Measurements from ENCODE around the gene DUSP8.
A peak's percentile ranks its signal among the peaks of the same experiment; 100 is the strongest.

The DUSP8 gene

GRCh38 chr11:1549338-1550330, 22.4 kb downstream of the DUSP8 start:
- DNase-seq (ENCODE audit: low read depth) = no peak

DNA sequence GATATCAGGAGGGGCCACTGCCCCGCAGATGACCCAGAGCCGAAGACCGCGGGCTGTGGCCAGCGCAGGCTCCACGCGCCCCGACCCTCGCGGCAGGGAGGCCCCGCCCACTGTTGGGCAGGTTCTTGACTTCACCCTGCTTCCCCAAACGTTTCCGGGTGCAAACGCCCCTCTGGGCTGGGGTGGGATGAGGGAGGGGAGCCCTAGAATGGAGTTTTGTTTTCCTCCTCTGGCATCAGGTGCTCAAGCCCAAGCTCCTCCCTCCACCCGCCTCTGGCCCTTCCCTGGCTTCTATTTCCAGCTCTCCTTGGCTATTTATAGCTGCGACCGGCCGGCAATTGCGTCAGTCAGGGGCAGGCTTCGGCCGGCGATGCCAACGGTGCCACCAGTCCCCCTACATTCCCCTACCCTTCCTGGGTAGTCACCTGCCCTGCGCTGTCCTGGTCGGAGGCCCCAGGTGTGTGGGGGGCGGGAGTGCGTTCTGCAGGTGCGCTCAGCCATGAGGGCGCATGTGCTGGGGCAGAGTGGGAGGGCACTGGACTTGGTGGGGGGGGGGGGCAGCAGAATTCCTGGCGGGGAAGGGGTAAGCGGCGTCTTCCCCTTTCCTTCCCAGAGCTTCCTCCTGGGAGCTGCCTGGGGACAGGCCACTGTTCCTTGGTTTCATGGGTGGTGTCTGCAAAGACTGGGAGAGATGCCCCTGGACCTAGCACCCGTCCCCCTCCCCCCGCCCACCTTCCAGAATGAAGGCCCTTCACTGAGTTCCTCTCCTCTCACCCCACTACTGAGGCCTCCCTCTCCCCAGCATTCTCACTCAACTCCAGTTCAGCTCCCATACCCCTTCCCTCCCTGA, 23.6 kb downstream of the DUSP8 start:
- DNase-seq (ENCODE audit: low read depth) = no peak

GRCh38 chr11:1547467-1548098, 24.5 kb downstream of the DUSP8 start:
- DNase-seq (ENCODE audit: low read depth) = no peak

GRCh38 chr11:1546536-1547466, 25.3 kb downstream of the DUSP8 start:
- DNase-seq (ENCODE audit: low read depth) = peak; percentile 25

DNA sequence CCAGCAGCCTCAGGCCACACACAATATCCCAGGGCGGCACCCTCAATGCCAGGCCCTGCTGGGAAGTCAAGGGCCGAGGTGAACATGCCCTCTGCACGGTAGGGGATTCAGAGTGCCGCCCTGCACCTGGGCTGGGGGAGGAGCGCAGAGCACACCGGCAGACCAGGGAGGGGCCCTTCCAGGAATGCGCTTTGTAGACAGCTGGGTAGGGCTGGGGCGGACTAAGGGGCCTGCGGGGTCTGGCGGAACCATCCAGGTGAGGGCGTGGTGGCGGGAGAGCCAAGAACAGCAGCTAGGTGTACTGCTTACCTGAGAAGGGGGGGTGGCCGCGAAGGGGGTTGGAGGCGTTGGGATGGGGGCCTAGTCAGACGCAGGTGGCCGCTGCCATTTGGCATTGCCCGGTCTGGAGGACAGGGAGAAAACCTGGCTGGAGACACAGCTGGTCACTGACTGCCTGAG, 26.0 kb downstream of the DUSP8 start:
- no peak for DNase-seq (ENCODE audit: low read depth)

- no peak for DNase-seq (ENCODE audit: low read depth)
Measured at GRCh38 chr11:1545432-1545831, 26.6 kb downstream of the DUSP8 start.

GRCh38 chr11:1544536-1544935, 27.5 kb downstream of the DUSP8 start:
- DNase-seq (ENCODE audit: low read depth) = no peak

DNA sequence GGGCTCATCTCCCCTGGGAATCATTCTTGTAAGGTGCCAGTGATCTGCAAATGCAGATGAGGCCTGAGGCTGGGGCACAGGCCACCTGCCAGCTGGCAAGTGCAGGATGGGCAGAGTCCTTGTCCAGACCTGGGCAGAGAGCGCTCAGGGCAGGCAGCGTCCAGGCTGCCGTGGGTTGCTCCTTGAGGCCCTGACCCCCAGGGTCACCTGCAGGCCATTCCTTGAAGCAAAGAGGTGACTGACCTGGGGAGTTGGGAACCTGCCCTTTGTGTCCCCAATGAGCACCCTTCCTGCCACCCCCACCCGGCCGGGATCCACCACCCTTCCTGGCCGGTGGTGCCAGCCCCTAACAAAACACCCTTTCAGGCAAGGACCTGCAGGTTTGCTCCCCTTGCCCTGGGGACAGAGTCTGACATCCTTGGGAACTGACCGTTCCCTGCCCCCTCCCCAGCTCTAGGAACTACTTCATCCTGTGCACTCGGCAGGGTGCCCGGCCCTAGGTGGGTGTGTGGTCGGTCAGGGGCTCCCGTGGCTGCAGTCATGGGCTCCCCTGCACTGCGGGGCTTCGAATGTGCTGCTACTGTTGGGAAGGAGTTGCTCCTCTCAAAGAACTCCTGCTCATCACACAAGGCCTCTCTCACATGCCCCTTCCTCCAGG, 28.3 kb downstream of the DUSP8 start:
- DNase-seq (ENCODE audit: low read depth) = no peak

- no peak for DNase-seq (ENCODE audit: low read depth)
Measured at GRCh38 chr11:1542267-1542666, 29.8 kb downstream of the DUSP8 start.

- DNase-seq (ENCODE audit: low read depth) = no peak
Measured at GRCh38 chr11:1541474-1542204, 30.4 kb downstream of the DUSP8 start.

DNA sequence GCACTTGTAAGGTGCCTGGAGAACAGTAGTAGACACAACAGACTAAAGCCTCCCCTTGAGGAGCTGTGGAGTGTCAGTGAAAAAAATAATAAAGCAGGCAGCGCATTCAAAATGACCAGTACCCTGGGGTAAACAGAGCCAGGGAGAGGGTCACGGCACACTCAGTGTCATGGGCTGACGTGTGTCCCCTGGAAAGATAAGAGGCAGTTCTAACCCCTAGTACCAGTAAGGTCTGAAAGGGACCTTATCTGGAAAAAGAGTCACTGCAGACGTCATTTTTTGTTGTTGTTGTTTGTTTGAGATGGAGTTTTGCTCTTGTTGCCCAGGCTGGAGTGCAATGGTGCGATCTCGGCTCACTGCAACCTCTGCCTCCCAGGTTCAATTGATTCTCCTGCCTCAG, 32.0 kb downstream of the DUSP8 start:
- DNase-seq (ENCODE audit: low read depth) = no peak

- DNase-seq (ENCODE audit: low read depth) = no peak
Measured at GRCh38 chr11:1538153-1538552, 33.9 kb downstream of the DUSP8 start.

DNA sequence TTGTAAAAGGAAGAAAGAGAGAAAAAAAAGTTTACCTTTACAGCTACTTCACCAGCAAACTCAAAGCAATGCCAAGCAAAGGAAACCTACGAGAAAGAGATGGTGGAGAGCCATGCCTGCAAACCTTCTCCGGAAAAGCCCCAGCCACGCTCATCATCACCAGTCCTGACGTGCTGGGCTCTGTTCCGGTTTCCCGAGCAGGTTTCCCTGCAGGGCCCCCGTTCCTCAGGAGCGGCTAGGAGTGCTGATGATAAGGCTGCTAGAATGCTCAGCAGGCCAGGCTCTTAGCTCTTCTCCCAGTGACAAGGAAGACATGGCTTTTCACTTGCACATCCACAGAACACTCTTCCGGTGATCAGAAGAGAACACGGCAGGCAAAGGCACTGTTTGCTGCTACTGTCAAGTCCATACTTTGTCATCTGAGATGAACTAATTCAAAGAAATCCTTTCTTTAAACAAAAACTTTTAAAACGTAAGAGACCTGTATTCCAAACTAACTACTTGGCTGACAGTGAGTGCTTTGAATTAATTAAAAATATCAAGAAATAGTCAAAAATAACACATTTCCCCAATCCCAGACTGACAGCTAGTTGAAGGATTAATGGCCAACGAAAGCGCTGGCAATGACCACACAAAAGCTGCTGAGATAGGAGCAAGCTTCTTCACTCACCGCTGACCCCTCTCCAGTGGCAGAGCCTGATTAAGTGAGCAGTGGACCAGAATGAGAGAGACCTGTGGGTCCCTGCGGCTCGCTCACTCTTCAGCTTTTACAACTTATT, 35.8 kb downstream of the DUSP8 start:
- DNase-seq (ENCODE audit: low read depth) = no peak

DNA sequence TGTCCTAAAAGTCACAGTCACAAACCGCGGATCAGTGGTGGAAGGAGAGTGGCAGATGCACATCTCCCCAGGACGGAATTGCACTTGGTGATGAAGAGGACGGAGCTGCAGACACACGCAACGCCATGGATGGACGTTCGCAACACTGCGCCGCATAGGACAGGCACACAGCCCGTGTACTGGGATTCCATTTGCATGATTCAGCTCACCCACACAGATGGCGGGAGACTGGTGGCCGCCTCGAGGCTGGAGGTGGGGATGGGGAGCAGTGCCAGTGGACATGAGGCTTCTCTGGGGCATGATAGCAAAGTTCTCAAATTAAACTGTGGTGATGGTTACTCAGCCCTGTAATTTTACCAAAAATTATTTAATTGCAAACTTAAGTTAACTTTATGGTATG, 37.4 kb downstream of the DUSP8 start:
- DNase-seq (ENCODE audit: low read depth) = no peak

GRCh38 chr11:1534171-1534570, 37.9 kb downstream of the DUSP8 start:
- no peak for DNase-seq (ENCODE audit: low read depth)

GRCh38 chr11:1533342-1533725, 38.7 kb downstream of the DUSP8 start:
- DNase-seq (ENCODE audit: low read depth) = no peak

GRCh38 chr11:1532606-1533341, 39.3 kb downstream of the DUSP8 start:
- no peak for DNase-seq (ENCODE audit: low read depth)

- DNase-seq (ENCODE audit: low read depth) = no peak
Measured at GRCh38 chr11:1532014-1532586, 40.0 kb downstream of the DUSP8 start.

Data from stimulated activated CD4-positive, alpha-beta T cell treated with anti-CD3 and anti-CD28 coated beads, Interleukin-2, amount 100 ng/mL, for 4 hours (primary cell).